MG63 (cell line): Measurements from ENCODE around the gene USP15. TPM values are rescaled to one million over a fixed set of nuclear protein-coding genes. Genes with fewer than 3 reads are reported as not detected.
"Not testable (repeated sequence)": the region's sequence is repeated elsewhere in the genome, so short reads cannot be mapped to it uniquely, and the experiment has no call there.

Experiments used
- DNase-seq: peaks from one replicate; pipeline ENCODE4 v3.0.0-alpha.2; 2020
- H3K27me3 ChIP-seq: fragments of 250-450 bp; sonication (Bioruptor Pico); 2 replicates; pipeline ENCODE4 v1.5.1; 2020; ENCODE audit warnings: mild to moderate bottlenecking, moderate library complexity
- H3K36me3 ChIP-seq: fragments of 250-450 bp; sonication (Bioruptor Pico); 2 replicates; pipeline ENCODE4 v1.5.1; 2020; ENCODE audit warnings: mild to moderate bottlenecking, moderate library complexity
- H3K4me3 ChIP-seq: fragments of 250-450 bp; sonication (Bioruptor Pico); 2 replicates; pipeline ENCODE4 v1.5.1; 2020; ENCODE audit warnings: mild to moderate bottlenecking, moderate library complexity
- H3K9me3 ChIP-seq: fragments of 250-450 bp; sonication (Bioruptor Pico); 2 replicates; pipeline ENCODE4 v1.5.1; 2020; ENCODE audit warnings: mild to moderate bottlenecking, moderate library complexity
- total RNA-seq: library from RNA; depleted of rRNA; stranded (reverse); fragments of >200 nt; shearing (Covaris generic); gene quantifications from 2 replicates; pipeline ENCODE4 v1.2.3, GENCODE V29; 2014; ENCODE audit warnings: low replicate concordance

USP15 gene
- total RNA-seq, 1 experiment from 2014 or later = 9.7 TPM

DNA sequence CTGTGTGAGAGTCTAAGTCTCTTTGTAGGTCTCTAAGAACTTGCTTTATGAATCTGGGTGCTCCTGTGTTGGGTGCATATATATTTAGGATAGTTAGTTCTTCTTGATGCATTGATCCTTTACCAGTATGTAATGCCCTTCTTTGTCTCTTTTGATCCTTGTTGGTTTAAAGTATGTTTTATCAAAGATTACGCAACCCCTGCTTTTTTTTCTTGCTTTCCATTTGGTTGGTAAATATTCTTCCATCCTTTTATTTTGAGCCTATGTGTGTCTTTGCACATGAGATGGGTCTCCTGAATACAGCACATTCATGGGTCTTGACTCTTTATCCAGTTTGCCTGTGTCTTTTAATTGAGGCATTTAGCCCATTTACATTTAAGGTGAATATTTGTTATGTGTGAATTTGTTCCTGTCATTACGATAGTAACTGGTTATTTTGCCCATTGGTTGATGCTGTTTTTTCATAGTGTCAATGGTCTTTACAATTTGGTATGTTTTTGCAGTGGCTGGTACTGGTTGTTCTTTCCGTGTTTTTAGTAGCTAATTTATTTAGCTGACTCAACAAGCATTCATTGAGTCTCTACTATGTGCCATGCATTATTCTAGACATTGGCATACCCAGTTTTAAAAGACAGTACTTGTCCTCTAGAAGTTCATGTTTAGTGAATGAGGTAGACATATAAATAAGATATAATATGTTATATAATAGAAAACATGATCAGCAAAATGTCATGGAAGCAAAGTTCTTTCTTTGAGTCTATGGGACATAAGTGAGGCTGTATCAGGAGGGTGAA is 108.4 kb downstream of the USP15 start:
- not testable (repeated sequence) for H3K9me3 ChIP-seq, DNase-seq, H3K27me3 ChIP-seq, H3K36me3 ChIP-seq, H3K4me3 ChIP-seq

GRCh38 chr12:62370189-62370588 is 110.0 kb downstream of the USP15 start:
- no peak for DNase-seq
- Histone ChIP-seq H3K36me3 (peaks cover 5% of the 10 kb centered on the region), H3K9me3 (no peaks in the 10 kb centered on the region), H3K27me3 (no peaks in the 10 kb centered on the region), H3K4me3 (no peak overlapping the region)

- Histone ChIP-seq H3K9me3 (no peaks in the 10 kb centered on the region), H3K4me3 (no peak overlapping the region), H3K36me3 (no peaks in the 10 kb centered on the region; the same call in 1 of the 2 replicates), H3K27me3 (no peaks in the 10 kb centered on the region)
- DNase-seq = no peak
Measured at GRCh38 chr12:62371661-62372060, 111.5 kb downstream of the USP15 start.

- Histone ChIP-seq H3K27me3 (no peaks in the 10 kb centered on the region), H3K36me3 (no peaks in the 10 kb centered on the region; the same call in 1 of the 2 replicates), H3K9me3 (no peaks in the 10 kb centered on the region), H3K4me3 (no peak overlapping the region)
- no peak for DNase-seq
Measured at GRCh38 chr12:62372134-62372533, 111.9 kb downstream of the USP15 start.

DNA sequence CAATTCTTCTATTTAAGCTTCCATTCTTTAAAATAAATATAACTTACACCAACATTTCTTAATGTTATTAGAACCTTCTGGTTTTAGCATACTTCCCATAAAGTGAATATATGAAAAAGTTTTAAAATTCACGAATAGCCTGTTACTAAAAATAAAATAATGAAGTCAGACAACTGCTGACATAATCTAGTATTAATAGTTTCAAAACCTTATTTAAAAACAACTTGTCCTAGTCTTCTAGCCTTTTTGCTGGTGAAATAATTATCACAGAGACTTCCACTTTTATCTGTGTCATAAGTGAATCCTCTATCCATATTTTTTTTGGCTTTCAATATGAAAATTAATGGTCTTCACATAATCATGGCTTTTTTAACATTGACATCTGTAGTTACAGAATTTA is 112.6 kb downstream of the USP15 start:
- no peaks in the 10 kb centered on the region; the same call in 1 of the 2 replicates for H3K36me3 ChIP-seq
- DNase-seq = no peak
- no peaks in the 10 kb centered on the region for H3K9me3 ChIP-seq
- no peaks in the 10 kb centered on the region for H3K27me3 ChIP-seq
- no peak overlapping the region for H3K4me3 ChIP-seq

GRCh38 chr12:62375603-62376002 is 115.4 kb downstream of the USP15 start:
- H3K36me3 ChIP-seq = no peaks in the 10 kb centered on the region
- no peaks in the 10 kb centered on the region for H3K9me3 ChIP-seq
- no peaks in the 10 kb centered on the region for H3K27me3 ChIP-seq
- no peak for DNase-seq
- H3K4me3 ChIP-seq = no peak overlapping the region

- Histone ChIP-seq H3K36me3 (peaks cover 5% of the 10 kb centered on the region), H3K4me3 (no peak overlapping the region), H3K9me3 (no peaks in the 10 kb centered on the region), H3K27me3 (no peaks in the 10 kb centered on the region)
- DNase-seq = no peak
Measured at GRCh38 chr12:62379026-62379722, 119.0 kb downstream of the USP15 start.

- no peak overlapping the region for H3K4me3 ChIP-seq
- H3K9me3 ChIP-seq = no peaks in the 10 kb centered on the region
- peaks cover 7% of the 10 kb centered on the region for H3K36me3 ChIP-seq
- H3K27me3 ChIP-seq = no peaks in the 10 kb centered on the region
- DNase-seq = no peak
Measured at GRCh38 chr12:62379723-62380045, 119.5 kb downstream of the USP15 start.

GRCh38 chr12:62382526-62382925 is 122.3 kb downstream of the USP15 start:
- Histone ChIP-seq H3K9me3 (no peaks in the 10 kb centered on the region), H3K27me3 (no peaks in the 10 kb centered on the region), H3K4me3 (no peak overlapping the region), H3K36me3 (peaks cover 12% of the 10 kb centered on the region)
- DNase-seq = no peak

DNA sequence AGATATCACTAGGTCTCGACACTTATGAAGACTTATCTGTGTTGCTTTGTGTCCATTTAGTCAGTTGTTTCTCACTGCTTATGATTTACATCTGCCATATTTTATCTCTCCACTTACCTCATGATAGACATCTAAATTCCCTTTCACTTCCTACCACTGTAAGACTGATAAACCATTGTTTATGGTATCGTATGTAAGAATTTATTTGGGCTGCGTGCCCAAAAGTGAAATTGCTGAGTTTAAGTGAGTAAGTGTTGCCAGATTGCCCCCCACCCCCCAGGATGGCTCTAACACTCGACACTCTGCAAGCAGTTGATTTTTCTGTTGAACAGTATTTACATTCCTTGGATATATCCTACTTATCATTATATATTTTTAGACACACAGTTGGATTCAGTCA is 136.5 kb downstream of the USP15 start:
- DNase-seq = no peak
- H3K27me3 ChIP-seq = no peaks in the 10 kb centered on the region

DNA sequence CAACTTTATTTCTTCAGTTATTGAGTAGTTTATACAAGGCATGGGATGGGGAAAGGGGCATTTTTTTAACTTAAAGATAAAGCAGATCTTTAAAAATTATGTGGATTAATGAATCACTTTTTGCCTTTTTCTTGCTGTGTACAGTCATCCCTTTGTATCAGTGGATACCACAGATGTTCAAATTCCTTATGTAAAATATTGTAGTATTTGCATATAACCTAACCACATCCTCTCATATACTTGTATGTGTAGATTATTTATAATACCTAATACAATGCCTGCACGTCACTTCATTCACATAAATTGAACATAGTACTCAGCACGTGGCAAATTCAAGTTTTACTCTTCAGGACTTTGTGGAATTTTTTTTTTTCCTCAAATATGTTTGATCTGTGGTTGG is 139.9 kb downstream of the USP15 start:
- Histone ChIP-seq H3K36me3 (peaks cover 36% of the 10 kb centered on the region), H3K4me3 (no peak overlapping the region), H3K27me3 (no peaks in the 10 kb centered on the region), H3K9me3 (no peaks in the 10 kb centered on the region)
- no peak for DNase-seq

More for the DNA sequence above, 136.5 kb downstream of the USP15 start:
- H3K36me3 ChIP-seq = peaks cover 56% of the 10 kb centered on the region
- no peak overlapping the region for H3K4me3 ChIP-seq
- no peaks in the 10 kb centered on the region for H3K9me3 ChIP-seq

- Histone ChIP-seq H3K36me3 (peaks cover 32% of the 10 kb centered on the region), H3K4me3 (no peak overlapping the region), H3K9me3 (no peaks in the 10 kb centered on the region), H3K27me3 (no peaks in the 10 kb centered on the region)
- no peak for DNase-seq
Measured at GRCh38 chr12:62401631-62402030, 141.4 kb downstream of the USP15 start.

GRCh38 chr12:62403031-62403430 is 142.8 kb downstream of the USP15 start:
- Histone ChIP-seq H3K36me3 (peaks cover 26% of the 10 kb centered on the region), H3K4me3 (no peak overlapping the region), H3K9me3 (no peaks in the 10 kb centered on the region), H3K27me3 (no peaks in the 10 kb centered on the region)
- no peak for DNase-seq

- Histone ChIP-seq H3K36me3 (peaks cover 16% of the 10 kb centered on the region), H3K9me3 (no peaks in the 10 kb centered on the region), H3K4me3 (no peak overlapping the region), H3K27me3 (no peaks in the 10 kb centered on the region)
- DNase-seq = no peak
Measured at GRCh38 chr12:62407587-62407986, 147.4 kb downstream of the USP15 start.

- no peaks in the 10 kb centered on the region for H3K27me3 ChIP-seq
- peaks cover 20% of the 10 kb centered on the region for H3K36me3 ChIP-seq
- no peak for DNase-seq
- H3K9me3 ChIP-seq = no peaks in the 10 kb centered on the region
- no peak overlapping the region for H3K4me3 ChIP-seq
Measured at GRCh38 chr12:62409068-62409467, 148.9 kb downstream of the USP15 start.

DNA sequence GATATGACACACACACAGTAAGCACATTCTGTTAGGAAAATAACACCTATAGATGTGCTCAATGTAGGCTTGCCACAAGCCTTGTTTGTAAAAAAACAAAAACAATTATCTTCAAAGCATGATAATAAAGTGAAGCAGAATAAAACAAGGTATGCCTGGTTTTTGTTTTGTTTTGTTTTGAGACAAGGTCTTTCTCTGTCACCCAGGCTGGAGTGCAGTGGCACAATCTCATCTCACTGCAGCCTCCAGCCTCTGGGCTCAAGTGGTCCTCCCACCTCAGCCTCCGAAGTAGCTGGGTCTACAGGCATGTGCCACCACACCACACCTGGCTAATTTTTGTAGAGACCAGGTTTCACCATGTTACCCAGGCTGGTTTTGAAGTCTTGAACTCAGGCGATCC is 154.0 kb downstream of the USP15 start:
- Histone ChIP-seq H3K4me3 (no peak overlapping the region), H3K9me3 (peaks cover 2% of the 10 kb centered on the region; the same call in 1 of the 2 replicates), H3K36me3 (peaks cover 11% of the 10 kb centered on the region; the same call in 1 of the 2 replicates), H3K27me3 (no peaks in the 10 kb centered on the region)
- no peak for DNase-seq

- Histone ChIP-seq H3K27me3 (no peaks in the 10 kb centered on the region), H3K4me3 (no peak overlapping the region), H3K36me3 (no peaks in the 10 kb centered on the region), H3K9me3 (peaks cover 28% of the 10 kb centered on the region)
- no peak for DNase-seq
Measured at GRCh38 chr12:62426089-62426488, 165.9 kb downstream of the USP15 start.

DNA sequence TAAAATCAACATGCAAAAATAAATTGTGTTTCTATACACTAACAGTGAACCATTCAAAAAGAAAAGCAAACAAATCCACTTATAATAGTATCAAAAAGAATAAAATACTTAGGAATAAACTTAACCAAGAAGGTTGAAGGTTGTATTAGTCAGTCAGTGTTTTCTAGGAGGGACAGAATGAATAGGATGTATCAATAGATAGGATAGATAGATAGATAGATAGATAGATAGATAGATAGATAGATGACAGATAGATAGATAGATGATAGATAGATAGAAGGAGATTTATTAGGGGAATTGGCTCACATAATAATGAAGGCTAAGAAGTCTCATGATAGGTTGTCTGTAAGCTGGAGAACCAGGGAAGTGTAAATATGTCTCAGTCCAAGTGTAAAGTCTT is 169.3 kb downstream of the USP15 start:
- Histone ChIP-seq H3K9me3 (peaks cover 16% of the 10 kb centered on the region), H3K27me3 (peaks cover 6% of the 10 kb centered on the region), H3K36me3 (no peaks in the 10 kb centered on the region), H3K4me3 (no peak overlapping the region)
- DNase-seq = no peak
